Measurements from ENCODE around the gene KDM2A.
"Not testable (repeated sequence)": the region's sequence is repeated elsewhere in the genome, so short reads cannot be mapped to it uniquely, and the experiment has no call there.

The KDM2A gene

DNA sequence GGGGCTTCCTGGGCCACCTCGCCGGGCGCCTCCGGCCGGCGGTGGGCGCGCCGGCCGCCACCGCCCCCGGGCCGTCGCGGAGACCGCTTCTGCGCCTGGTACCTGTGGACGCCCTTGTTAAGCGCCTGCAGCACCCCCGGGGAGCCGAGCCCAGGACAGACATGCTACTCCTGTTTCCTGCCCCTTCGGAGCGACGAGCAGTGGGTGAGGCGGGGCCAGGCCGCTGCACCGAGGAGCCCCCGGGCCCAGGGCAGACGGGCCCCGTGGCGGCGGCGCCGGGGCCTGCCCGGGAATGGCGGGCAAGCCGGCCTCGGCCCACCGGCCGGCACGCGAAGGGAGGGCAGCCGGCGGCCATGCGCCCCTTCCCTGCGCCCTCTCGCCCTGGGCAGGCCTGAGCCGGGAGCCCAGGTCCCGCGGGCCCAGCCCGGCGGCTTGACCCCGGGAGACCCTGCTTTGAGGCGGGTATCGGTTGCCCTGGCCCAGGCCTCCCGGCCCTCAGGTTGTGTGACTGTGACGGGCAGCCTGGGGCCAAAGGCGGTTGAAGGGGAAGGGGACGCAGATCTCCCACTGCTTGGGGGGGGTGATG lies 789 bp upstream of the KDM2A start:
- DNase-seq, result peak; percentile 50

DNA sequence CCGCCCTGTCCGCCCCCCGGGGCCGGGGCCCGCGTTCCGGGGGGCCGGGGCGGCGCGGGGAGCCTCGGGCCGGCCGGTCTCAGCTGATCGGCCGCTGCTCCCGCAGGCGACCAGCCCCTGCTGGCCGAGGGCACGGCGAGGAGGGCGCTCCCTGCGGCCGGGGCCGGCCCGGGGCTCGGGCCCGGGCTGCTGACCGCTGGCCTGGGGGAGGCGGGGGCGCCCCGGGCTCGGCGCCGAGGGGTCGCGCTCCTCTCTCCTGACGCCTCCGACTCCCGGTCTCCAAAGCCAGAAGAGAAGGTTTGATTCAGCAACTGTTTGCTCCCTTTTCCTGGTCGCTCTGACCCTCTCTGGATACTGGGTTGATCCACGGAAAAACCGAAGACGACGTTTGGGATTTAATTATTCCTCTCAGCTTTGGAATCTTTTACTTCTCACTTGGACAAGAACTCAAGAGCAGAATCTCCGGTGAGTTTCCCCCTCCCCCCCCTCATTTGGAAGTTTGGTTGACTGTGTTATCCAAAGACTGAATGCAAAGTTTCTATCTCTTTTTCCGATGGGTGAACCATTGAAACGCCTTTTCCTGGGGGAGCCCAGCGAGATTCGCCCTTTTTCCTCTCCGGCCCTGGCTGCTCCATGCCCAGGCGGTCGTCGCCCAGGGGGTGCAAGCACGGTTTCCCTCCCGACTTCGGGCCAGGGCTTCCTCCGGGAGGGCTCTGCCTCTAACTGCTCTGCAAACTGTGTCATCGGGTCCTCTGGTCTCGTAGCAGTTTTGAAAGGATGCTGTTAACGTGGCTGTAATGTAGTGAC lies 725 bp downstream of the KDM2A start:
- DNase-seq, result peak; percentile 36

DNA sequence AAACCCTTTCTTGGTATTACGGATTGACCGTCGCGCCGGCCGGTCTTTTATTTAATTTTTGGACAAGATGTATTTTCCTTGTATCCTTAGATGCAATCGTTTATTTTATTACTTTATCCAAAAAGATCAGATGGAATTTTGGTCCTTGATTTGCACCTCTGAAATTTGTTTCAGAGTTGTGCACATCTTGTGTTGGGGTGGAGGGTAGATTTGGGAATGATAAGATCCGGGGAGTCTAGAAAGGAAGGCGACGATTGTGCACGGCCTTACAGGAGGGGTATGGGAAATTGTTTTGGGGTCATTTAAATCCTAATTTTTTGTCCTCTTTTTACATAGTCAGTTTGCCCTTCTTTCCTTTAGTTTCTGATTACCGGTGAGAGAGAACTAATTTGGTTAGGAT lies 1.4 kb downstream of the KDM2A start:
- DNase-seq, result peak; percentile 39

DNA sequence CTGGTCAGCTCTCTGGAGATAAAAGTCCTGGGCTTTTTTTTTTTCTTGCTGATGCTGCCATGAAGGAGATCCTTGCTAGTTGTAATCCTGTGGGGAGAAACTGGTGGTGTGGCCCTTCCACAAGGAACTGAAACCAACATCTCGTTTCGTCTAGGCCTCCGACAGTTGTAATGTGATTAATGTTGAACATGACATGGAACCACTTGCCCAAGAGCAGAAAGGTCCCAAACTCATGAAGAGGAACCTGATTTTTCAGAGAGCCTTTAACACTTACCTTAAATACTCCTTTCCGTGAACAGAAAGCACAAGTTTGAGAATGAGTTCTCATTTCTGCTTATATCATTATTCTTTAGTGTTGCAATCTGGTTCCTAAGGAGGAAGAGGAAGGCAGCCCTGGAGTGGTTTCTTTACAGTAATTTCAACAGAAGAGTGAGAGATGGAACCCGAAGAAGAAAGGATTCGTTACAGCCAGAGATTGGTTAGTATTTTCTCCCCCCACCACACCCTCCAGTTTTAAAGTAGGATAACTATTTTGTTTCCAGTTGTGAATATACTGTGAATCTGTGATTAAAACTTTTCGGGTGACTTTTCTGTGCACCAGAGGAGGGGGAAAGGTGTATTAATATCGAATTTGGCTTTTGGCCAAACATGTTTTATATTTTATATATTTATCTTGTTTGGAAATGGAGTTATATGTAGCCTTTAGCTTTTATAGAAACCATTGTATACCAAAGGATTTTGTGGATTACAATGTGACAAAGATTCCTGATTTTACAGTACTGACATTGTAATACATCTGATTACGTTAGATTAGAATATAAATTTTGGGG lies 2.0 kb downstream of the KDM2A start:
- peak; percentile 68 for DNase-seq

DNA sequence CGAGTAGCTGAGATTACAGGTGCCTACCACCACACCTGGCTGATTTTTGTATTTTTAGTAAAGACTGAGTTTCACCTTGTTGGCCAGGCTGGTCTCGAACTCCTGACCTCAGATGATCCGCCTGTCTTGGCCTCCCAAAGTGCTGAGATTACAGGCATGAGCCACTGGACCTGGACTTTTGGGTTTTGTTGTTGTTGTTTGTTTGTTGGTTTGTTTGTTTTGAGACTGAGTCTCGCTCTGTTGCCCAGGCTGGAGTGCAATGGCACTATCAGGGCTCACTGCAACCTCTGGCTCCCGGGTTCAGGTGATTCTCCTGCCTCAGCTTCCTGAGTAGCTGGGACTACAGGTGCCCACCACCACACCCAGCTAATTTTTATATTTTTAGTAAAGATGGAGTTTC lies 4.7 kb downstream of the KDM2A start:
- not testable (repeated sequence) for DNase-seq

GRCh38 chr11:67126243-67126642 lies 7.2 kb downstream of the KDM2A start:
- not testable (repeated sequence) for DNase-seq

GRCh38 chr11:67126986-67127385 lies 7.9 kb downstream of the KDM2A start:
- DNase-seq, result no peak

DNA sequence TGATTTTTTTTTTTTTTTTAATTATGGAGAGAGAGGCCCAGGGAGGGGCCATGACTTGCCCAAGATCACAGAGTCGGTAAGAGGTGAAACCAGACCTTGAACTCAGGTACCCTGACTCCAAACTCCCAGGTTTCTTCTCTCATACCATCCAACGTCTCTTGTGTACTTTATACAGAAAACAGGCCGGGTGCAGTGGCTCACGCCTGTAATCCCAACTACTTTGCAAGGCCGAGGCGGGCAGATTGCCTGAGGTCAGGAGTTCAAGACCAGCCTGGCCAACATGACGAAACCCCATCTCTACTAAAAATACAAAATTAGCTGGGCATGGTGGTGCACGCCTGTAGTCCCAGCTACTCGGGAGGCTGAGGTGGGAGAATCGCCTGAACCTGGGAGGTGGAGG lies 11.8 kb downstream of the KDM2A start:
- not testable (repeated sequence) for DNase-seq

DNA sequence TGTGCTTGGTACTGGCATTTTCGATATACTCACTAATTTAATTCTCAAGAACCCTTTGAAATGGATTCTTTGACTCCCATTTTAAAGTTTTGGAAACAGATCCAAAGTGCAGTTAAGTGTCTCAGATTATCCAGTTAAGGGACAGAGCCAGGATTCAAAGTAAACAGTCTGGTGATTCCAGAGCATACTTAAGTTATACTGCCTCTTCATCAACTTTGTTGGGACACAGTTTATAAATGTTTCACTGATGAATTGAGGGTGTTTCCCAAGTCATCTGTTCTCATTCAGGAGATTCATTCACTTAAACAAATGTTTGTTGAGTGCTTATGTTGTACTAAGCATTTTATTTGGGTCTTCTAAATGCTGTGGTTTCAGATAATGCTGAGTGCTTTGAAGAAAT lies 17.1 kb downstream of the KDM2A start:
- no peak for DNase-seq

- DNase-seq, result no peak
These were observed 19.9 kb downstream of the KDM2A start for GRCh38 chr11:67138922-67139321.

DNA sequence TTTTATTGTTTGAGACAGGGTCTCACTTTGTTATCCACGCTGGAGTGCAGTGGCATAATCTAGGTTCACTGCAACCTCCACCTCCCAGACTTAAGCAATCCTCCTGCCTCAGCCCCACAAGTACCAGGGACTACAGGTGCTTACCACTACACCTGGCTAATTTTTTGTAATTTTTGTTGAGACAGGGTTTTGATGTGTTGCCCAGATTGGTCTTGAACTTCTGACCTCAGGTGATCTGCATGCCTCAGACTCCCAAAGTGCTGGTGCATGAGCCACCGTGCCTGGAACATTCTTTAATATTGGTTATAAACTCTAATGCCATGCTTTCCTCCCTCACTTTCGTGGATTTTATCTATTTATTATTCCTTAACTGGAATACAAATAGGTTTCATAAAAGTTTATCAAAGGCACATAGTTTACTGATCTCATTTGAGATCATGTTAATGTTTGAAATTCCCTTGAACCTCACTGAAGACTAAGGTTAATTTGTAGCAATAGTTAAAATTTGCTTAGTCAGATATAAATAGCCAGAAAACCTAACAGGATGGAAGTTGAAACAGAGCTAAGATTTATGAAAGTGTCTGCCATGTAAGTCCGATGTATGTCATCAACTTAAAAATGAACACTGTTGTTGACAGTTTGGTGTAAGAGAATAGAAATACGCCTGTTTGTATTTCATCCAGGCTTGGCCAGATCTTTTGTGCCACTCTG lies 27.6 kb downstream of the KDM2A start:
- no peak for DNase-seq

GRCh38 chr11:67153971-67154370 lies 34.9 kb downstream of the KDM2A start:
- no peak for DNase-seq

GRCh38 chr11:67154726-67155125 lies 35.7 kb downstream of the KDM2A start:
- DNase-seq, result no peak

DNA sequence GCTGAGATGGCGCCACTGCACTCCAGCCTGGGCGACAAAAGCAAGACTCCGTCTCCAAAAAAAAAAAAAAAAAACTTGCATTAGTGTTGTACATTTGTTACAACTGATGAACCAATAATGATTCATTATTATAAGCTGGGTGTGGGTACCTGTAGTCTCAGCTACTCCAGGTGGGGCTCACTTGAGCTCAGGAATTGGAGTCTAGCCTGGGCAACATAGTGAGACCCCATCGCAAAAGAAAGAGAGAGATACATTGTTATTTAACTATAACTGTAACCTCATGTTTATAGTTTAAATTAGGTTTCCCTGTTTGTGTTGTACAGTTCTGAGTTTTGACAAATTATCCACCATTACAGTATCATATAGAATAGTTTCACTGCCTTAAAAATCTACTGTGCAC lies 38.6 kb downstream of the KDM2A start:
- DNase-seq, result no peak

DNA sequence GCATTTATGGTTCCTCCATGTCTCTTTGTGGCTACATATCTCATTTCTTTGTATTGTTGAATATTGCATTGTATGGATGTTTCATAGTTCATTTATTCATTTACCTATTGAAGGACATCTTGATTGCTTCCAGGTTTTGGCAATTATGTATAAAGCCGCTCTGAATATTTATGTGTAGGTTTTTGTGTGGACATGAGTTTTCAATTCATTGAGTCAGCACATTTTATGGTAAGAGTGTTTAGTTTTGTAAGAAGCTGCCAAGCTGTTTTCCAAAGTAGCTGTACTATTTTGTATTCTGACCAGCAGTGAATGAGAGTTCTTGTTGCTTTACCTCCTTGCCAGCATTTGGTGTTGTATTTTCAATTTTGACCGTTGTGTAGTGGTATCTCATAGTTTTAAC lies 39.2 kb downstream of the KDM2A start:
- DNase-seq, result no peak

DNA sequence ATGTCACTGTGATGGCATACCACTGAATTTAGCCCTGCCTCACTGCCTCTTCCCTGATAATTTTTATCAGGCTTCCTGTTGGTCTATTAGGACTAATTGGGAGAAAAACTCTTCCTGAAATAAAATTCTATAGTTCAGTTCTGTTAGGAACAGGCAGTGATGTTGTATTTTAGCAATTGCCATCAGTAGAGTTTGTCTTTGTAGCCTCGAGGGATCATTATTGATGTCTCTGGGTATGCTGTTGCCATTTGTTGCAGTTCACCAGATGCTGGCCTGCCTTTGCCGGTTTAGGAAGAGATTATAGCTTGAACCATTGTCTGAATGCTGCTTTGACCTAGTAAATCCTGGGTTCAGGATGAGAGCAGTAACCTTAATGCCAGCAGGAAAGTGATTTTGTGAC lies 41.0 kb downstream of the KDM2A start:
- no peak for DNase-seq

DNA sequence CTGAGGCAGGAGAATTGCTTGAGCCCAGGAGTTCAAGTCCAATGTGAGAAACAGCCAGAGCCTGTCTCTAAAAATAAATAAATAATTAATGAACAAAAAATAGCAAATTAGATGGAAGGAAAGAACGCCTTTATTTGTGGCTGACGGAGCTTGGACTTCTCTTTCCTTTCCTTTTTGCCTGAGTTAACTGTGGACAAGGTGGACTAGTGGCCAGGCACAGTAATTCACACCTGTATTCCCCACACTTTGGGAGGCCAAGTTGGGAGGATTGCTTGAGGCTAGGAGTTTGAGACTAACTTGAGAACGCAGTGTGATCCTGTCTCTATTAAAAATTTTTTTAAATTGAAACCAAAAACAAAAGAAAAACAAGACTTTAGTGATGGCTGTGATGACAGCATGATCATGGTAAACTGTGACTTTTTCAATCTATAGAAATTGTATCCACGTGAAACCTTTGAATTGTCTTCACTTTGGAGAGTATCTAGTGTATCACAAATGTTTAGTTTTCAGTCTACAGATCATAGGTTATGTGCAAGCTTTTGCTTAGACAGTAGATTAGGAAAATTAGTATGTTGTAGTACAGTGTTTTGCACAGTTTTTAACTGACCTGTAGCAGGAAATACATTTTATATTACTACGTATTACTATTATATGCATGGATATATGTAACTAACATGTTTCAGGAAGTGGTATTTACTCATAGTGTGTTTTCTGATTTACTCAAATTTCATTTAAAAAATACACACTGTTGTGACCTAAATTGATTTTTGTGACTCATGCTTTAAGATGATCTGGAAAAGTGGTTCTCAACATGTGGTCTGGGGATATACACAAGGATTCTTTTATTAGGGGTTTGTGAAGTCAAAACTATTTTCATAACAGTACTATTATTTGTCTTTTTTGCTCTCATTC lies 42.1 kb downstream of the KDM2A start:
- no peak for DNase-seq

GRCh38 chr11:67163006-67163405 lies 43.9 kb downstream of the KDM2A start:
- no peak for DNase-seq

DNA sequence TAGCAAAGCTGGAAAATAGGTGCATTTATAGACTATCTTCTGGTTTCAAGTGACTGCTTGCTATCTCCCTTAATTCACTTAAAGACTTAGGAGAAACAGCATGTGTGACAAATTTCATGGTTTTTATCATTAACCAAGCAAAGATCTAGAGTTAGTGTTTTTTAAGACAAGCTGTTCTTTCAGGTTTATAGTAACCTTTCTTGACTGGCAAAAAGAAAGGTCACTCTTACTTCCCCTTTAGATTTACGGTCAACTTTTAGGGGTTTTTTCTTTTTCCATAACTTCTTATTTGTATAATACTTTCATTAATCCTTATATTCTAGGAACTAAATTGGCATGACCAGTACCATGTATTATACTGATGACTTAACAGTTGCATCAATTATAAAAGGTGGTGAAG lies 46.6 kb downstream of the KDM2A start:
- DNase-seq, result no peak

DNA sequence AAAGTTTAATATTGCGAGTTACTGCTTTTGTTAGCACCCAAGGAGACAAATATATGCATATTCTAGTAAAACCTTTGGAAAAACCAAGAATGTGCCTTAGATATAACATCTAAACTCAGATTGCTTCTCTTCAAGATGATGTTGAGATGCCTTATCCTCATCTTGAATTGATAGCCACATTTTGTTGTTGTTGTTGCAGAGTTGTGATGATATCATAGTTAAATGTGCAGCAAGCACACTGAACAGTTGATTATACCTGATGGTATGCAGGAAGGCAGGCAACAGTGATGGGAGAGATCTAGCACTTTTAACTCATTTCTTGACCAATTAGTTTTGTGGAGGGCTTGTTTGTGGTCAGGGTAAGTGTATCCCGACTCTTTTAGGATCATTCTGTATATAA lies 48.0 kb downstream of the KDM2A start:
- DNase-seq, result no peak

- no peak for DNase-seq
These were observed 48.7 kb downstream of the KDM2A start for GRCh38 chr11:67167719-67168118.

GRCh38 chr11:67168911-67169310 lies 49.8 kb downstream of the KDM2A start:
- not testable (repeated sequence) for DNase-seq

Data from hematopoietic multipotent progenitor cell treated with erythropoietin and hydrocortisone succinate and interleukin-3 and kit ligand, for 6 days (in vitro differentiated cells).